Brain pericyte (primary cell): ENCODE data around the gene ELMO1.

Experiments used
- DNase-seq: peaks from one replicate; pipeline ENCODE4 v3.0.0-alpha.2; 2012; ENCODE audit warnings: low read depth, low spot score

The ELMO1 gene

DNA sequence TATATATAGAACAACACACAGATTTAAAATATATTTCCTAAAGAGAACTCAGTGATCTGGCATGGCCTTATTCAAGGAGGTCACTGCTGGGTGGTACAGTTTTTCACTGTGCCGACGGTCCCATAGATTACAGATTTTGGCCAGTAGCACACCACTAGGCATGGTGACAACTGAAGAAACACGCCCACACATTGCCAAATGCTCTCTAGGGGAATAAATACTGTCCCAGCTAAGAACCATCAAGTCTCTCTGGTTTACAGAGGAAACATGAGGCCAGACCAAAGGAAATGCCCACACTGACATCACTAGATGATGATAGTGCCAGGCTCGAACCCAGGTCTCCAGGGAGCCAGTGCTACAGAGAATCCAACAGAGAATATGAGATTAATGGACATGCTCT lies 316.8 kb downstream of the ELMO1 start:
- DNase-seq: no peak

DNA sequence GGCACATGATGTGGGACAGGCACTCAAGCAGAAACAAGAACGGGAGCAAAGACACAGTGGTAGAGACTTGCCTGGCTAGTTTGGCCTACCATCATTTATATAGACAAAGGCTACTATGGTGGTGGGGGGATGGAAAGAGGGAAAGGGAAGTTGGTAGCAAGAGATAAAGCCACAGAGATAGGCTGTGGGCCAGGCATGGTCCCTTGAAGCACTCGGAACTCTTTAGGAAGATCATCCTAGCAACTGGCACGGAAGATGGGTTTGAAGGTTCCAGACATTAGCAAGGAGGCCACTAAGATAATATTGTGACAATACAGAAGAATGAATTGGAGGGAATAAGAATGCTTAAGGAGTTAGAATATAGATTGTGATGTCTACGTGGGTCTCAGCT lies 319.6 kb downstream of the ELMO1 start:
- DNase-seq: no peak

DNA sequence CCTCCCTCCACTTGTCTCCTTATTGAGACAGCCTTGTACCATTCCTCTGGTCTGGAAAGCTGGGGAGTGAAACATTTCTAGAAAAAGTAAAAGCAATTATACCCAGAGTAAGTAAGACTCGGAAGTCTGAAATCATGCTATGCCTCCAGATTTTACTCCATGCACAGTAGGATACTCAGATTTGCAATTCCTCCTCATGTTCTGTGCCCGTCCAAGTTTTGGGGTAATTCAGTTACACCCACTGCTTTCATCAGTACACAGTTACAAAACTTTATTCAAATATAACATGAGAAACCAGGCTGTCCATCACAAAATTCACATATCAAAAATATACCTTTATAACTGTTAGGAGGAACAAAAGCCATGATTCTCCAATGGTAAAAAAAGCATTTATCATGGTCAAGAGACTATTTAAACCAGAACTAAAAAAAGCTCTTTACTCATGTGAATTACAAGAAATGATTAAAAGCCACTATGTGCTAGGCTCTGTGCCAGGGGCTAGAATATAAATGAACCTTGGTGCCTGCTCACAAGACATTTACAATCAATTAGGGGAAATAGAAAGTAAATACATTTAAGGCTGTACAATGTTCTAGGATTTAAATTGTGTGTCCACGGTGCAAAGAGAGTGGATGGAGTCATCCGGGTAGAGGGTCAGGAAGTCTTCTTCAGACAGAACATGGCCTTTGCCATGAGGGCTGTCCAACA lies 320.2 kb downstream of the ELMO1 start:
- DNase-seq: no peak

DNA sequence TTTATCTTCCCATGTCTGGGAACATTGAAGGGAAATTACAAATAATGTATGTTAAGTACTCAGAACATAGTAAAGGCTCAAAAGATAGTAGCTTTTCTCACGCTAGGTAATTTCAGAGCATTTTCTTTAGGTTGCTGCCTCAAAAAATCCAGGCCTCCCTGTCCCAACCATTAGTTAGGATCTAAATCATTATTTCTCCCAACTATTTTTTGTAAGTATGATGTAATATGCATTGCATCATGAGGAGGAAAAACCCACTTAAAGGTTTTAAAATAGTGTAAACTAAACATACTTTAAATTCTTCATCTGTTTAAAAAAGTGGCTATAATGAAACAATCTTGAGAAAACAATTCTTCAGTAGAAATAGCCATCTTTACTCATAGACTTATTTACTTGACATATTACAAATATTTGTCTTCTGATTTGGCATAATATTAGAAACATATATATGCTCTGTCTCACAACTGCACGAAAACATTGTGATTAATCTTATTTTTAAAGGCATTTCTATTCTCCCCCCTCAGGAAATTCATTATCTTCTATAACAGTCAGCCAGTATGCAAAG lies 329.3 kb downstream of the ELMO1 start:
- DNase-seq: no peak

DNA sequence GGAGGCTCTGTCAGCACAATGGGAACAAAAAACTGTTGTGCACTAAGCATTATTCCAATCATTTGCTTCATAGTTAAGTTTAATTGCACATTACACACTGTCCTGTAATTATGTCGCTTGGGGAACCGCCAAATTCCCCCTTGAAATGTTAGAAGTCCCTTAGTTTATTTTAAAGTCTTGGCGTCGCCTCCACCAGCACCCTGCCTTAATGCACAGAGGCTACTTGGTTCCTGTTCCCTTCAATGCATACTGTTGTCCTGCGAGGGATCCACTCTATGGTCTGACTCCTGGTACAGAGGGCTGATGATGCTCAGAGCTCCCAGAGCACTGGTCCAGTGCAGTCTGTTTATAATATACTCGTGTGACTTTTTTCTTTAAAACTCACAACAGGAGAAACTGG lies 330.7 kb downstream of the ELMO1 start:
- no peak for DNase-seq

DNA sequence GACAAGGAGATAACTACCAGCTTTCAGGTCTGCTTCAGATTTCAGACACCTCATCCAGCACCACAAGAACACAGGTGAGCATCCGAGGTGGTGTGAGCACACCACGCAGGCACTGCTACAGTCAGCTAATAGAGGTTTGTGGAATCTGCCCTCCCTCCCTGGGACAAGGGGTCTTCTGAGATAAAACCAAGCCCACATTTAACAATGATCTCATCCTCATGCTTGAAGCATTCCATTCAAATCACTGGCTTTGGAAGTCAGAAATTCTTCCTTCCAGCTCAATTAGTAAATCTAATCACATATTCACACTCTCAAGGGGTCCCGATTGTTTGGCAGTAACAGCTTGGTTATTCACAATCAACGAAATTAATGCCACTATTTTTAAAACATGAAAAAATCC lies 331.4 kb downstream of the ELMO1 start:
- DNase-seq: no peak

DNA sequence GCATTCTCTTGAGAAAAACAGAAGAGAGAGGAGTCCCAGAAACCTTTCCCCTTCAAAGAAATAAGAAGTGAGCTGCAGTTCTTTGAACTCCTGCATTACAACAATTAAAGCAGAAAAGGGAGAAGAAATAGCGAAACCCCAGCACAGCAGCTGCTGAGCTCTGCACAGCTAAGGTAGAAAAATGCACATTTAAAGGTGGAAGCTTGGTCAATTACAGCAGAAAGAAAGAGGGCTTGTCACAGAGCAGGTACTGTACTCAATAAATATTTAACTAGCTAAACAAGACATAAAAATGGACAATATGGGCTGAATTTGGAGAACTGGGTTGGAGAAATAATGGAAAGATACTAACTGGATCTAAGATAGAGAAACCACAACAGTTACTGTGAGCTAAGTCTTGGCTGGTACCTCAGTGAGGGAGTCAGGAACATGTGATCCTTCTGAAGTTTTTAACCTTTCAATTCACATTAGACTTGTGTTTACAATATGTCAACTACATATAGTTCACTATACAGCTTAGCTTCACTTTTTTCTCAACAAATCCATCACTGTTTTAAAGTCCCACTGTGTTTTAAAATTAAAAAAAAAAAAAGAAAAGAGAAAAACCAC lies 332.5 kb downstream of the ELMO1 start:
- no peak for DNase-seq

DNA sequence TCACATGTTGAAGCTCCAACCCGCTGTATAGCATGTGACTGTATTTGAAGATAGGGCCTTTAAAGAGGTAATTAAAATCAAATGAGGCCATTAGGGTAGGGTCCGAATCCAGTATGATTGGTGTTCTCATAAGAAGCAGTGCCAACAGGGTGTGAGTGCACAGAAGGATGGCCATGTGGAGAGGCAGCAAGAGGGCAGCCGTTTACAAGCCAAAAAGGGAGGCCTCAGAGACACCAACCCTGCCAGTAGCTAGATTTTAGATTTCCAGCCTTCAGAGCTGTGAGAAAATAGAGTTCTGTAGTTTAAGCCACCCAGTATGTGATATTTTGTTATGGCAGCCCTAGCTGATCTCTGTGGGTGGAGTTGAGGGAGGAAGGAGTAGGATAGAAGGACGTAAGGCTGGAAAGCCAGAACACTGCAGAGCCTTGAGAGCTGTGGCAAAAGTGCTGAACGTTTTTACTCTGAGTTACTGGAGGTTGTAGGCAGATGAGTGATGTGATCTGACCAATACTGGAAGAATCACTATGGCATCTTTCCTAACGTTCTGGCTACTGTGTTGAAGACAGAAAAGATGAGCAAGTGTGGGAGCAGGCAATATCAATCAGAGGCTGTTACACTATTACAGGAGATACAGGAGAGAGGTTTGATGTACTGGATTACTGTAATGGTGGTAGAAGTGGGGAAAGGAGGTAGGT lies 334.9 kb downstream of the ELMO1 start:
- no peak for DNase-seq

DNA sequence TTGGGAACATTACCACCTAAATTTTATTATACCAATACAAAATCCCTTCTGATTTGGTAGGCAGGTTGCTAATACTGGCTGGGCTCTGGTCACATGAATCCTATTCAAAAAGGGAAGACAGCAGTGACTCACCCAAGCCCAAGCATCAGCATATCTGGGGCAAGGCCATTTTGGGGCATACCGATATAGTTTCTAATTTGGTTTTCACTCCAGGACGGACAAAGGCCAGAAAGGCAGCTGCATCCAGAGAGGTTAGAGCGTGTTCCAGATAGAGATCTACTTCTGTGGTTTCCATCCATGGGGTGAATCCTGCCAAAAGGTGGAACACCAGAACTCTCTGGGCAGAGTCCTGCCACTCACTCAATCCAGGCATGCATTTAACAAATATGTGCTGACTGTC lies 335.8 kb downstream of the ELMO1 start:
- no peak for DNase-seq

DNA sequence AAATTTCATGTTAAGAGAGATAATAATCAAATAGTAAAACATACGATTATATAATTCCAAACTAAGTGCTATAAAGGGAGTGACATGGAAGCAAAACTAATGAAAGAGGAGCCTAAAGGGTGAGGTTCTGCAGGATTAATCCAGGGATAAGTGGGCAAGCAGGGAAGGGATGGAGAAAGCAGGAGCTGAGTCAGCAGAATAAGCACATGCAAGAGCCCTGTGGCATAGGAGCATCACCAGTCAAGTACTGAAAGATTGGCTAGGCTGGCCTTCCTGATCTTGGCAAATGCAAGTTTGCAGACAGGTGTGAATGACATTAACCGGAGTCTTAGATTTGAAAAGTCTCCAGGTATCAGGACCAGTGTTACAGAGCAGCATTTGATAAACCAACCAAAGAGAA lies 336.4 kb downstream of the ELMO1 start:
- DNase-seq: no peak

DNA sequence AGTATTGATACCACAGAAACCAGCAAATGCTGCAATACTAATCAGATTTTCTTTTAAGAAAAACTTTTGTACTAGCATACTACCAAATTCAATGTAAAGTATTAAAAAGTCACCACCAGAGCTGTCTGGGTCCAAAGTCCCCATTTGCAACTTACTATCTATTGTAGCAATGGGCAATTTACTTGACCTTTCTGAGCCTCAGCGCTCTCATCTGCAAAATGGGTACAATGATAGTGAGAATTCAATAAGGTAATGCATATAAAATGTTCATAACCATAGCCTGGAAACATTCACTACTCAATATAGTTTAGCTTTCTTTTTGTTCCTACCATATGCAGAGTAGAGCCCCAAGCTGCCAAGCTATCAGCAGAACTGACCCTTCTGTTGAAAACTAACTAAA lies 337.2 kb downstream of the ELMO1 start:
- no peak for DNase-seq

DNA sequence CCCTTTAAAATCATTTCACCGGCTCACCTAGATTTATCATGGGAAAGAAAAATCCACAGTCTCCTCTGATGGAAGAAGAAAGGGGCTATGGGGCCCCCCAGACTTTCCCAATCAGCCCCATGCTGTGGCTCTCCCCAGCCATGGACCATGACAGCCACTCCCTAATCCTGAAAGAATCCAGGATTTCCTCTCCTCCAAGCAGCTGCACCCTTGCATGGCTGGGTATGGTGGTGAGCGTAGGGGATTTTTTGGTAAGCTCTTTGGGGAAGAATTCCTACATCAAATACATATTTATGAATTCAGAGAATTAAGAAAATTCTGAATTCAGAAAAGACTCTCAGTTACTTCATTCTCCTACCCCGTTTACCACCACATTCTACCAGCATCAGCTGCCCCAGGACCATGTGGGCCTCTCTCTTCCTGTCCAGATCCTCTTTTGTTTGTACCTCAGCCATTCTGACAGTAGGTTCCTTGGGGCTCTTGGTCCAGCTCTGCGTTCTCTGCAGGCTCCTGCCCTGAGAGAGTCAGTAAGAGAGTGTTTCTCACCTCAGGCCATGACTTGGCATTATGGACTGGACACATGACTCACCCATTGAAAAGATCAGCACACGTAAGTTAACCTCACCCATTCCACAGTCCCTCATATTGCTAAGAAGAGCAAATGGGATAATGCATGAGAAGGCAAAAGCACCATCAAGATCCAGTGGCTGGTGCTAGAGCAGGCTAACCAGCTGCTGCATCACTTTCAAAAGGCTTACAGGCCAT lies 337.8 kb downstream of the ELMO1 start:
- DNase-seq: no peak

DNA sequence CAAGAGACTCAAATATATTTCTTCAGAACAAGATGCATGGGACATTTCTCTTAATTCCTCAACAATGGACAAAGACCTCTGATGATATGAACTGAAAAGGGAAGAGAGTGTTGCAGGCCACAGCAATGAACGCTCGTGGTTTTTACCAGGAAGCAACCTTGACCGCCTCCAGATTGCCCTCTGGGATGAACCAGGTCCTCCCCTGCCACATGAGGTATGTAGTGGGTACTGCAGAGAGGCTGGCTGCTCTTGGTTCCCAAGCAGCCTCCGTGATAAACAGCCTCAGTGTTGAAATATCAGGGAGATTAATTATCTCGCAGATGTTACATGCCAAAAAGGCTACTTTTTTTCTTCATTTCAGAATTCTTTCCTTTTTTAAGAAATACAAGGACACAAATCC lies 338.8 kb downstream of the ELMO1 start:
- DNase-seq: no peak

DNA sequence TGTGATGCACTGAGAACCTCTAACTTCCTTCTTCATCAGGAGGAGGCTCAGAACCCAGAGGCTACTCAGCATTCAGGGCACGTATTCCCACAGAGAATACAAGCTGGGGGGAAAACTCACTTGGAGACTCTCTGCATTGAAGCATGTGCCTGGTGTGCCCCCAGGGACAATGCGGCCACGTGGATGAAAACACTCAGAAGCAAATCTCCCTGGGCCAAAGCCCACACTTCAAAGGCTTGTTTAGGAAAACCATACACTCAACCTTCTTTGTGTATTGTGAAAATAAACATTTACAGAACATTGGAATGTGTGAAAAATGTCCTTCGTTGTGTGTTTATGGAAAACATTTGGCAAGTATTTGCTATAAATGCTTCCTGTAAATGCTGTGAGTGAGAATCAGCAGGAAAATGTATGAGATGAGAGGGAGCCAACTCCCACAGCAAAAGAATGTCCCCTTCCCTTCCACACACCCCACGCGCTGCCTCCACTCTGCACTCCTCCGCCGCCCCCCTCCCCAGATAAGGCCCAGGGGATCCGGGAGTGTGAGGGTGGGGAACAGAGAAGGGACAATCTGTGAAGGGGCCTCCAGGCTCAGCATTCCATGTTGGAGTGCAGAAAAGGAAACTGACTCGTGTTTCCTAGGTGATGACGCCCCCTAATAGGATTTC lies 339.5 kb downstream of the ELMO1 start:
- no peak for DNase-seq

DNA sequence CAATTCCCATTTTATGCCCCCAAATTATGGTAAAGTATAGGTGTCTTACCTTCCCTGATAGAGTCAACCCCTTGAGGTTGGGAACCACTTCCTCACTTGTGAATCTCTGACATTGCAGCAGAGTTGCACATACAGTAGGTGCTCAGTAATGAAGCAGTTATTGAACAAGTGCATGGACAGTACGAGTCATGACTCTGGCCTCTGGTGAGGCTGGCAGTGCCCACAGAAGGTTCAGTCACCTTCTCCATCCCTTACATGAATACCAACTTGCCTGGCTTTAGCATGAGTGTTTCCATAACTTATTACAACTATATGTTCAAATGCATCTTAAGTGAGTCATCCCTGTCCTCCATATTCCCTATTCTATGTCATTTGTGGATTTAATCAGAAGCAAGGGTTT lies 340.0 kb downstream of the ELMO1 start:
- DNase-seq: no peak

DNA sequence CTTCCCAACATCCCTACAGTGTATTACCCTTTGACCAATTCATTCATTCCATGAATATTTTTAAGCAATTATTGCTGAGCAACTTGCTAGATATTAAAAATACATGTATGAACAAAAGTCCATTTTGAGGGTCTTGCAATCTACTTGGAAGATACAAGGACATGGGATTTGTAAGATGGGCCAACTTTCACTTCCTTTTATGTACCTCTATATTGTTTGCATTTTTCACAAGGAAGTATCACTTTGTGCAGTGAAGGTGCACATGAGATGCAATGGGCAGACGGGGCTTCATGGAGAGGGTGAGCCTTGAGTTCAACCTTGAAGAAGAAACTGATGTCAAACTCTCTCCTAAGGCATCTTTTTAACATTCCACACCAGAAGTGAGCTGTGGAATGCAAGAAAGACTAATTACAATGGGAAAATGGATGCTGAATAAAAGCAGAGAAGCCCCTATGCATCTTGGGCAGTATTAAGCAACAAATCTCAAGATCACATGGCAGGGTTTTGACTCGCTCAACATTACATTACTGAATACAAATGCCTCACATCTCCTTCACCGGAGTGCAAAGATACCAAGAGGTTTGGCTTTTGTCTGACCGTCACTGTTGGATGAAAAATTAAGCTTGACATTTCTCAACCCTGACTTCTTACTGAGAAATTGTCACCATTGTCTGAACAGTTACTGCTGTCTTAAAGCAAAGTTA lies 341.5 kb downstream of the ELMO1 start:
- no peak for DNase-seq

DNA sequence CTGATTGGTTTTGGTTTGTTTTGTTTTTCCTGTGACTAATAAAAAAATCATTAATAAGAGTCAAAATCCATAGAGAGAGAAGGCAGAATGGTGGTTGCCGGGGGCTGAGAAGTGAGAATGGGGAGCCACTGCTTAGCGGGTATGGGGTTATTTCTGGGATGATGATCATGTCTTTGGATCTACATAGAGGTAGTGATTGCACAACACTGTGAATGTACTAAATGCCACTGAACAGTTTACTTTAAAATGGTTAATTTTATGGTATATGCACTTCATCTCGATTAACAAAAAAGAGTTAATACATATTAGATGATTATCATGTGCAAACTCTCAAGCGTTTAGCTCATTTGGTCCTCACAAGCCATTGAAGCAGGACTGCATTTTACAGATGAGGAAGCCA lies 342.9 kb downstream of the ELMO1 start:
- no peak for DNase-seq

DNA sequence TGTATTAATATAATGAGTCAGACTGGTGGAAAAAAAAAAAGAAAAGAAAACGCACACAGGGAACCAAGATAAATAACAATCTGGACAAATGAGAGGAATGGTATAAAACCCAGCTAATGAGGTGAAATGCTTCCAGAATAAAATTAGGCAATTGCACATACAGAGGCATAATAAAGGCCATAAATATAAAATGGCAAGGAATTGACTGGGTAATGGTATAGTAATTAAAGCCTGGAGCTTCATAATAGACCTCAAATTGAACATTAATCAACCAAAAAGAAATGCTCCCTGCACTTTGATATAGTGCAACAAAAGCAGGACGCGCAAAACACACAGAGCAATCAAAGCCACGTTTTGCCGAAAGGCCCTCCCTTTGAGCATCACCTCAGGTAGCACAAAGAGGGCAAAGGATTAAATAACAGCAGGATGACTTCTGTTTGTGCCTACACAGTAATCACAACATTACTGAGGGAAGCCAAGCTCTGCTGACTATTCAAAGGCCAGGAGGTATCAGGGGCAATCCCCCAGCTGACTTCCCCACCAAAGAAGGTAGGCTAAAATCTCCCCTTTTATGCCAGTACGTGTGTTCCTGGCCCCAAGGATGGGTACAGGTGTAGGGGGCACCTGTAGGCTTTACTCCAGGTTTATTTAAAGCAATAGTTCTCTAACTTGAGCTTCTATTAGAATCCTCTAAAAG lies 343.7 kb downstream of the ELMO1 start:
- DNase-seq: no peak

DNA sequence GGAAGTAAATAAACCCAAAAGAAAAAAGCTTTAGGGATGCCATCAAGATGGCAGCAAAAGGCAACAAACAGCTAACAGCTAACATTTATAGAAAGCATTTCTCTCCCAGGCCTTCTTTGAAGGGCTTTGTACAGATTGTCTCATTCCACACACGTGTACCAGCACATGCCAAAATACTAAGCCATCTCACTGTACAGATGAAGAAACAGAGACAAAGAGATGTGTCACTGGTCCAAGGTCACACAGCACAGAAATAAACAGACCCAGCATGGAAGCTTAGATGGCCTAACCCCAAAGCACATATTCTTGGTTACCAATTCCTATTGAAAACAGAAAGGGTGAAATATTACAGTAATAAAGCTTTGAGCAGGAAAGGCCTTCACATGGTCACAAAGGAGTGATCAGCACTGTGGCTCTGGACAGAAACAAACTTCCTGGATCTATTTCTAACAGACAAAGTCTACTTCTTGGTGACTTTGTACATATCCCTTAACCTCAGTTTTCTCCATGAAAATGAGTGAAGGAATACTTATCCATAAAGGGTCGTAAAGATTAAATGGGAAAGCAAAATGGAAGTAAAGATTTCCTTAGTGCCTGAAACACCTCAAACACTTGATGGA lies 346.0 kb downstream of the ELMO1 start:
- DNase-seq: no peak
